OCI-M1 (cell line): ENCODE data around the gene ZDHHC18.

ENCODE experiments used
- DNase-seq: peaks from one replicate; lab custom pipeline; 2025; lab: John Stamatoyannopoulos, UW

The ZDHHC18 gene

DNA sequence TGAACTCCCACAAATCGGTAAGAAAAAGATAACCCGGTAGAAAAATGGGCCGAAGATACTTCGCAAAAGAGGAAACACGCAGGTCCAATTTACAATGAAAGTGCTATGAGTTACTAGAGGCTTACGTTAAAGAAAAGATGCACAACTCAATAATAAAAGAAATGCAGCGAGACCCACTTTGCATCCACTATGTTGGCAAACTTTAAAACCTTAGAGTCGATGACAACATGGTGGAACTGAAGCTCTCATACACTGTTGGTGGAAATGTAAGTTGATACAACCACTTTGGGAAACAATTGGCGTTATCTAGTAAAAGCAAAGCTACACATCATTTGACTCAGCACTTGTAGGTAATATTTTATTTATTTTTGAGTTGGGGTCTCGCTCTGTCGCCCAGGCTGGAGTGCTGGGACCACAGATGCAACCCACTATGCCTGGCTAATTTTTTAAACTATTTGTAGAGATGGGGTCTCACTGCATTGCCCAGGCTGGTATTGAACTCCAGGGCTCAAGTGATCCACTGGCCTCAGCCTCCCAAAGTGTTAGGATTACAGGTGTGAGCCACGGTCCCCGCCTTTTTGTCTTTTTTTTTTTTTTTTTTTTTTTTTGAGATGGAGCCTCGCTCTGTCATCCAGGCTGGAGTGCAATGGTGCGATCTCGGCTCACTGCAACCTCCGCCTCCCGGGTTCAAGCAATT is 74.5 kb downstream of the ZDHHC18 start:
- peak; percentile 59 for DNase-seq
